NB4 (cell line): ENCODE data around the gene EEF1AKMT3.

Experiments
- DNase-seq: peaks from one replicate; pipeline ENCODE4 v3.0.0; 2010; ENCODE audit warnings: low read depth
- H3K4me3 ChIP-seq: one replicate; pipeline ENCODE4 v1.5.1; 2011; ENCODE audit warnings: mild to moderate bottlenecking, low read depth, low read length, moderate library complexity
- MYC ChIP-seq: IDR thresholded peaks from 2 replicates; pipeline ENCODE4 v1.6.1; 2011; ENCODE audit warnings: low read depth, low read length
- POLR2A ChIP-seq: IDR thresholded peaks from 2 replicates; pipeline ENCODE4 v1.6.1; 2011; ENCODE audit warnings: mild to moderate bottlenecking; ENCODE audit not compliant: insufficient read length; ENCODE audit errors: extremely low read depth
- TF ChIP-seq, protein P1 (sequence below): IDR thresholded peaks from 2 replicates; pipeline ENCODE4 v1.6.1; 2011; ENCODE audit warnings: low read depth, low read length
- TF ChIP-seq, protein P2 (sequence below): IDR thresholded peaks from one replicate; pipeline ENCODE4 v1.5.1; 2012; ENCODE audit warnings: low read depth, low read length

The EEF1AKMT3 gene

DNA sequence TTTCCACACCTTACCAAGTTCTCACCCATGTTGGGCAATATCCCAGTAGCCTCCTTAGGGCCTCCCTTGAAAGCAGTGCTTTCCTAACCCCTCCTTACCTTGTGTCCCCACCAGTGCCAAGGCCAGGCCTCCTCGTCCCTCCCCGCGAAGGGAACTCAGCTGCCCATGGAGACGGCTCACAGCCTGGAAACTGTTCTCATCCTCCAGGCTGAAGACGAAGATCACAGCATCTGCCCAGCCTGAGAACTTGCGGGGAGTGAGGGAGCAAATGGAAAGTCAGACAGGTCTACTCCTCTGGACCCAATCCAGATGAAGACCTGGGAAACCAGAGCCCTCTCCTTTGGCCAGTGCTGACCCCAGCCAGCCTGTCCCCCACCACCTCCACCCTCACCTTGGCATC lies 38.5 kb upstream of the EEF1AKMT3 start:
- TF ChIP-seq, protein P1, sequence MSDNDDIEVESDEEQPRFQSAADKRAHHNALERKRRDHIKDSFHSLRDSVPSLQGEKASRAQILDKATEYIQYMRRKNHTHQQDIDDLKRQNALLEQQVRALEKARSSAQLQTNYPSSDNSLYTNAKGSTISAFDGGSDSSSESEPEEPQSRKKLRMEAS, result no peak
- TF ChIP-seq, protein P2, sequence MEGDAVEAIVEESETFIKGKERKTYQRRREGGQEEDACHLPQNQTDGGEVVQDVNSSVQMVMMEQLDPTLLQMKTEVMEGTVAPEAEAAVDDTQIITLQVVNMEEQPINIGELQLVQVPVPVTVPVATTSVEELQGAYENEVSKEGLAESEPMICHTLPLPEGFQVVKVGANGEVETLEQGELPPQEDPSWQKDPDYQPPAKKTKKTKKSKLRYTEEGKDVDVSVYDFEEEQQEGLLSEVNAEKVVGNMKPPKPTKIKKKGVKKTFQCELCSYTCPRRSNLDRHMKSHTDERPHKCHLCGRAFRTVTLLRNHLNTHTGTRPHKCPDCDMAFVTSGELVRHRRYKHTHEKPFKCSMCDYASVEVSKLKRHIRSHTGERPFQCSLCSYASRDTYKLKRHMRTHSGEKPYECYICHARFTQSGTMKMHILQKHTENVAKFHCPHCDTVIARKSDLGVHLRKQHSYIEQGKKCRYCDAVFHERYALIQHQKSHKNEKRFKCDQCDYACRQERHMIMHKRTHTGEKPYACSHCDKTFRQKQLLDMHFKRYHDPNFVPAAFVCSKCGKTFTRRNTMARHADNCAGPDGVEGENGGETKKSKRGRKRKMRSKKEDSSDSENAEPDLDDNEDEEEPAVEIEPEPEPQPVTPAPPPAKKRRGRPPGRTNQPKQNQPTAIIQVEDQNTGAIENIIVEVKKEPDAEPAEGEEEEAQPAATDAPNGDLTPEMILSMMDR, result no peak
- no peak for TF ChIP-seq MYC
- no peak for TF ChIP-seq POLR2A
- no peak for DNase-seq
- no peak overlapping the region for H3K4me3 ChIP-seq

DNA sequence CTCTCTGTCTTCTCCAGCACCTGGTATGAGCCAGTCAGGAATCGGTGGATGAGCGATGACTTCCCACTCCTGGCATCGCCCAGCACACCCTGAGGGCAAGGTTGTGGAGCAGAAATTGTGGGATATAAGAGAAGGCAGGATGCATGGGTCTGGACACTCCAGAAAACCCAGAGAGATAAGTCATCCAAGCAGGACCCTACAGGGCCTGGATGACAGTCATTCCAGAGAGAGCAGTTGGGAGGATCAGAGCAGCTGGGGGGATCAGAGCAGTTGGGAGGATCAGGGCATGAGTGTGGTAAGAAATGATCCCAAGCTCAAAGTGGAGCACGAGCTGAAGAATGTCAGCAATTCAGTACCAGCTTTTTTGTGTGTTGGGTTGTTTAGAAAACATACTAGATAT lies 37.8 kb upstream of the EEF1AKMT3 start:
- TF ChIP-seq, protein P2, result no peak
- TF ChIP-seq, protein P1, result no peak
- TF ChIP-seq MYC, result no peak
- no peak for TF ChIP-seq POLR2A
- no peak overlapping the region for H3K4me3 ChIP-seq
- DNase-seq, result no peak

DNA sequence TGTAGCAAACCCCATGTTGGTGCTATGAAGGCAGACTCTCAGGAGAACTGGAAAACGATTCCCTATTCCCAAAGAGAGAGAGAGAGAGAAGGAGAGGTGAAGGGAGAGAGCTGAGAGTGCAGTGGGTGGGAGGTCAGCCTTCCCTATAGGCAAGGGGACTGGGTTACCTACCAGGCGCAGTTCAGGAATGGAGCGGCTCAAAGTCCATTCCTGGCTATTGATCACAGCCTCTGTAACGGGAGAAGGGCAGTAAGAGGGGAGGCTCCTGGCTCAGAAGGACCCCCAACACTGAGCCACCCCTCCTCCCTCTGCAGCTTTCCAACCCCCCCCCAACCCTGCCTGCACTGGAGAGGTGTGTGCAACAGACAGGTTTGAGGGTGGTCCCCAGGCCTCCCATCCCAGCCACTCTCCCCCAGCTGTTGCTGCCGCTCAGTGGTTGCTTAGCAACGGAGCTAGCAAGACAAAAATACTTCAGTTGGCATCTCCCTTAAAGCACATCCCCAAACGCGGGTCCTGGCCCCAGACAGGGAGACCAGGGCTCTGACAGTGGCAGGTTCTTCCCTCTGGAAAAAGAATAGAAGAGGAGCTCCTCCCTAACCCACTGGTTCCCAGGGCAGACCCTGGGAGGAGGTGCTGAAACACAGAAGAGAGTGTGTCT lies 37.1 kb upstream of the EEF1AKMT3 start:
- no peak for TF ChIP-seq MYC
- TF ChIP-seq, protein P1, result no peak
- no peak for DNase-seq
- H3K4me3 ChIP-seq, result no peak overlapping the region

DNA sequence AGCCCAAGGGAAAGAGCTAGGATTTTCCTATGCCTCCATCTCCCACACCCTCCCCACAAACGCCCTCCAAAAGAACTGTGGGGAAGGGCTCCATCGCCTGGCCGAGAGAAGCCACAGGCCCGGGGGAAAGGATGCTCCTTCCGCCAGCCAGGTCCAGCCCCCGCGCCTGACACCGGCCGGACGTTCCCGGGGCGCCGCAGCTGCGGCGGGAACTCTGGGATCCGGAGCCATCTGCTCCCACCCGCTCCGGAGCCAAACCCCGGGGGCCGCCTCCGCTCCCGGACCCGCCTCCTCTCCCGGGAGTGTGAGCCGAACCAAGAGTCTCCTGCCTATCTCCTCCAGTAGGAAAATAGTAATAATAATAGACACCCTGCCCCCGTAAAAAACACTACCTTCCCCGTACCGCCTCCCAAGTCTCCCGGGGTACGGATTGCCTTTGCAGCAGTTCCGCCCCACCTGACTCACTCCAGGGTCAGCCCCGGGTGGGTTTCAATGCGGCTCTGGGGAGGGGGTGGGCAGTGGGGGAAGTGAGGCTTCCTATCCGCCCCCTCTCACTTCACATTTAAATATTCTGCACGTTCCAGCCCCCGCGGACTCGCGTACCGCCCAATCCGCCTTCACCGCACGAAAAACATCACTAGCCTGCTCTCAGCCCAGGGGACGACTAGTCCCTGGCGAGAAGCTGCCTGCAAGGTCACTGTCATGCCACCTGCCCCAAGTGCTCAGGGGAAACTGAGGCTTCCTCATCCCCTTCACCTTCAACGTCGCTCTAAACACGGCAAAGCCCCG lies 36.3 kb upstream of the EEF1AKMT3 start:
- no peak for TF ChIP-seq MYC
- no peak overlapping the region for H3K4me3 ChIP-seq
- DNase-seq, result no peak

DNA sequence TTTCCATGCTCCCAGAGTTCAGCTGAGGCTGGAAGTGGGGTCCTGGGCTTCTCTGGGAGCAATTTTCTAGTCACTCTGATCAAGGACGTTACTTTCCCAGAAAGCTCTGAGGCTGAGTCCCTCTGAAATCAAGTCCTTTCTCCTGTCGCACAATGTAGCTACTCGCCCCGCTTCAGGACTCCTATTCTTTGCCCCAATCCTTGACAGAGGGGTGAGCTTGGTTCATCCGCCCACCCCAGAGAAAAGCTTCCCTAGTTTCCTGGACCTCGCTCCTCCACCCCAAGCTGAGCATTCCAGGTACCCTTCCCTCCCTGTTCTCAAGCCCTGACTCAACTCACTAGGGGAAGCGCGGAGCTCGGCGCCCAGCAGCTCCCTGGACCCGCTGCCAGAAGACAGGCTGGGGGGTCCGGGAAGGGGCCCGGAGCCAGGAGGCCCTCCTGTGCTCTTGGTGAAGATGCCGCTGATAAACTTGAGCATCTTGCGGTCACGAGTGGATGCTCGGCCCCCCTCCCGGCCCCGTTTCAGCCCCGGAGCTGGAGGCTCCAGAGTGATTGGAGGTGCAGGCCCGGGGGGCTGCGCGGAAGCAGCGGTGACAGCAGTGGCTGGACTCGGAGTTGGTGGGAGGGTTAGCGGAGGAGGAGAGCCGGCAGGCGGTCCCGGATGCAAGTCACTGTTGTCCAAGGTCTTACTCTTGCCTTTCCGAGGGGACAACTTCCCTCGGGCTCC lies 35.5 kb upstream of the EEF1AKMT3 start:
- H3K4me3 ChIP-seq, result no peak overlapping the region
- TF ChIP-seq, protein P1, result no peak
- TF ChIP-seq MYC (no peak), POLR2A (no peak)
- TF ChIP-seq, protein P2, result no peak
- no peak for DNase-seq

DNA sequence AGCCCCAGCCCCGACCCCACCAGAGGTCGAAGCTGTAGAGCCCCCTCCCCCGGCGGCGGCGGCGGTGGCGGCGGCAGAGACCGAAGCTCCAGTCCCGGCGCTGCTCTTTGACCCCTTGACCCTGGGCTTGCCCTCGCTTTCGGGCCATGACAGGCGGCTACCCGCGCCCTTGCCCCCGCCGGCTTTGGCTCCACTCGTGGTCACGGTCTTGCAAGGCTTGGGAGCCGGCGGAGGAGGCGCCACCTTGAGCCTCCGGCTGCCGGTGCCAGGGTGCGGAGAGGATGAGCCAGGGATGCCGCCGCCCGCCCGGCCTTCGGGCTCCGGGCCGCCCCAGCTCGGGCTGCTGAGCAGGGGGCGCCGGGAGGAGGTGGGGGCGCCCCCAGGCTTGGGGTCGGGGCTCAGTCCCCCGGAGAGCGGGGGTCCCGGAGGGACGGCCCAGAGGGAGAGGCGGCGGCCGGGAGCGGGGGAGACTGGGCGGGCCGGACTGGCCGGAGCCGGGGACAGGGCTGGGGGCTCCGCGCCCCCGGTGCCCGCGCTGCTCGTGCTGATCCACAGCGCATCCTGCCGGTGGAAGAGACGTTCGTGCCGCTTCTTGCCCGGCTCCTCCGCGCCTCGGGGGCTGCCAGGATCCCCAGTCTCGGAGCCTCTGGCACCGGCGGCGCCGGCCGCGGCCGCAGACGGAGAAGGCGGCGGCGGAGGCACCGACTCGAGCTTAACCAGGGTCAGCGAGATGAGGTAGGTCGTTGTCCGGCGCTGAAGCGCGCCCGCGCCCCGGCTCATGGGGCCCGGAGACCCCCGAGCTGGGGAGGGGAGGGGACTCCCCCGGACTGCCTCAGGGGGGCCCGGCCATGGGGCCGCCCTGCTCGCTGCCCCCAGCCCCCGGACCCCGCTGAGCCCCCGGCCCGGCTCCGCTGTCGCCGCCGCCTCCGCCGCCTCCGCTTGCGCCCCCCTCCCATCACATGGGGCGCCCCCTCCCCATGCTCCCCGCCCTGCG lies 34.6 kb upstream of the EEF1AKMT3 start:
- DNase-seq, result no peak
- H3K4me3 ChIP-seq, result no peak overlapping the region
- TF ChIP-seq POLR2A, result no peak
- TF ChIP-seq, protein P1, result no peak
- TF ChIP-seq MYC, result no peak
- TF ChIP-seq, protein P2, result no peak
